HepG2 (cell line): ENCODE measurements around the gene SLC25A22. TPM values are rescaled to one million over a fixed set of nuclear protein-coding genes. Genes with fewer than 3 reads are reported as not detected.

Experiments
- CHCHD3 ChIP-seq: sonication (generic); formaldehyde crosslinking; IDR thresholded peaks from 2 replicates; pipeline ENCODE4 v1.8.0; 2022; ENCODE audit warnings: mild to moderate bottlenecking, missing genetic modification reagents, moderate library complexity
- HNF1A ChIP-seq, 2 experiments: sonication (generic) in 1 of 2; formaldehyde crosslinking in 1 of 2; IDR thresholded peaks; 2 replicates each; pipeline versions ENCODE4 v1.4.0 to v1.6.1; 2016 to 2020; ENCODE audit warnings: borderline replicate concordance in 1 of 2, low read depth in 1 of 2, mild to moderate bottlenecking in 1 of 2, missing genetic modification reagents in 1 of 2
- ISX ChIP-seq: sonication (generic); formaldehyde crosslinking; conservative IDR thresholded peaks from 2 replicates; pipeline ENCODE4 v1.5.0; 2020; ENCODE audit warnings: missing genetic modification reagents
- SP5 ChIP-seq: IDR thresholded peaks from 2 replicates; pipeline ENCODE4 v1.6.1; 2016; ENCODE audit warnings: low read depth, borderline replicate concordance
- YEATS2 ChIP-seq: sonication (generic); formaldehyde crosslinking; IDR thresholded peaks from 2 replicates; pipeline ENCODE4 v1.4.0; 2020; ENCODE audit warnings: missing genetic modification reagents, borderline replicate concordance
- ZHX1 ChIP-seq: sonication (generic); formaldehyde crosslinking; IDR thresholded peaks from 2 replicates; pipeline ENCODE4 v1.8.1; 2022; ENCODE audit warnings: low read depth, mild to moderate bottlenecking, missing genetic modification reagents
- ZNF790 ChIP-seq: sonication (generic); formaldehyde crosslinking; IDR thresholded peaks from 2 replicates; pipeline ENCODE4 v1.8.0; 2022; ENCODE audit warnings: missing genetic modification reagents, mild to moderate bottlenecking, borderline replicate concordance
- polyA plus RNA-seq, 8 experiments: library from polyadenylated mRNA; depleted of rRNA in 3 of 8; stranded (reverse) in 7 of 8; unstranded in 1 of 8; fragments of >200 nt; fragmentation: Illumina TruSeq in 4 of 8; extraction: Trizol in 4 of 8; gene quantifications; 2 replicates each; pipeline versions ENCODE4 v1.2.1 to v1.2.3, GENCODE V29; 2011 to 2016; ENCODE audit warnings: low read depth in 4 of 8, missing spikeins in 1 of 8, mixed read lengths in 1 of 8; ENCODE audit not compliant: insufficient read depth in 1 of 8
- total RNA-seq, 5 experiments: library from RNA; depleted of rRNA; stranded (reverse); fragments of >200 nt; fragmentation: Illumina TruSeq; extraction: Trizol; gene quantifications; 2 replicates each; pipeline ENCODE4 v1.2.3, GENCODE V29; 2016; ENCODE audit warnings: low read depth in 1 of 5
- TF ChIP-seq, protein P1 (sequence below): sonication (generic); formaldehyde crosslinking; IDR thresholded peaks from 2 replicates; pipeline ENCODE4 v1.4.0; 2020; ENCODE audit warnings: missing genetic modification reagents
- TF ChIP-seq, protein P2 (sequence below), 2 experiments: sonication (generic) in 1 of 2; formaldehyde crosslinking in 1 of 2; IDR thresholded peaks; 2 replicates each; pipeline versions ENCODE4 v1.6.1 to v1.9.0; 2014 to 2022; ENCODE audit warnings: antibody characterized with exemption in 1 of 2, borderline replicate concordance in 1 of 2, inconsistent platforms in 1 of 2, low read depth in 1 of 2, missing genetic modification reagents in 1 of 2
- TF ChIP-seq, protein P3 (sequence below): sonication (generic); formaldehyde crosslinking; IDR thresholded peaks from 2 replicates; pipeline ENCODE4 v1.4.0; 2020; ENCODE audit warnings: low read depth, mild to moderate bottlenecking, missing genetic modification reagents

The SLC25A22 gene
- total and polyA plus RNA-seq, 2 of the 13 experiments (the other 11 are each of a cell fraction or from before 2014, with no cell fraction given): 12.4 to 19.2 TPM

- no peak for TF ChIP-seq ZHX1 (CRISPR knock-in tag)
- TF ChIP-seq, protein P1, sequence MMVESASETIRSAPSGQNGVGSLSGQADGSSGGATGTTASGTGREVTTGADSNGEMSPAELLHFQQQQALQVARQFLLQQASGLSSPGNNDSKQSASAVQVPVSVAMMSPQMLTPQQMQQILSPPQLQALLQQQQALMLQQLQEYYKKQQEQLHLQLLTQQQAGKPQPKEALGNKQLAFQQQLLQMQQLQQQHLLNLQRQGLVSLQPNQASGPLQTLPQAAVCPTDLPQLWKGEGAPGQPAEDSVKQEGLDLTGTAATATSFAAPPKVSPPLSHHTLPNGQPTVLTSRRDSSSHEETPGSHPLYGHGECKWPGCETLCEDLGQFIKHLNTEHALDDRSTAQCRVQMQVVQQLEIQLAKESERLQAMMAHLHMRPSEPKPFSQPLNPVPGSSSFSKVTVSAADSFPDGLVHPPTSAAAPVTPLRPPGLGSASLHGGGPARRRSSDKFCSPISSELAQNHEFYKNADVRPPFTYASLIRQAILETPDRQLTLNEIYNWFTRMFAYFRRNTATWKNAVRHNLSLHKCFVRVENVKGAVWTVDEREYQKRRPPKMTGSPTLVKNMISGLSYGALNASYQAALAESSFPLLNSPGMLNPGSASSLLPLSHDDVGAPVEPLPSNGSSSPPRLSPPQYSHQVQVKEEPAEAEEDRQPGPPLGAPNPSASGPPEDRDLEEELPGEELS (CRISPR knock-in tag): no peak
- TF ChIP-seq, protein P2, sequence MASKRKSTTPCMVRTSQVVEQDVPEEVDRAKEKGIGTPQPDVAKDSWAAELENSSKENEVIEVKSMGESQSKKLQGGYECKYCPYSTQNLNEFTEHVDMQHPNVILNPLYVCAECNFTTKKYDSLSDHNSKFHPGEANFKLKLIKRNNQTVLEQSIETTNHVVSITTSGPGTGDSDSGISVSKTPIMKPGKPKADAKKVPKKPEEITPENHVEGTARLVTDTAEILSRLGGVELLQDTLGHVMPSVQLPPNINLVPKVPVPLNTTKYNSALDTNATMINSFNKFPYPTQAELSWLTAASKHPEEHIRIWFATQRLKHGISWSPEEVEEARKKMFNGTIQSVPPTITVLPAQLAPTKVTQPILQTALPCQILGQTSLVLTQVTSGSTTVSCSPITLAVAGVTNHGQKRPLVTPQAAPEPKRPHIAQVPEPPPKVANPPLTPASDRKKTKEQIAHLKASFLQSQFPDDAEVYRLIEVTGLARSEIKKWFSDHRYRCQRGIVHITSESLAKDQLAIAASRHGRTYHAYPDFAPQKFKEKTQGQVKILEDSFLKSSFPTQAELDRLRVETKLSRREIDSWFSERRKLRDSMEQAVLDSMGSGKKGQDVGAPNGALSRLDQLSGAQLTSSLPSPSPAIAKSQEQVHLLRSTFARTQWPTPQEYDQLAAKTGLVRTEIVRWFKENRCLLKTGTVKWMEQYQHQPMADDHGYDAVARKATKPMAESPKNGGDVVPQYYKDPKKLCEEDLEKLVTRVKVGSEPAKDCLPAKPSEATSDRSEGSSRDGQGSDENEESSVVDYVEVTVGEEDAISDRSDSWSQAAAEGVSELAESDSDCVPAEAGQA (IDR thresholded peaks at IDR 0.05; ENCODE audit: low read depth): no peak
- TF ChIP-seq, protein P2 (CRISPR knock-in tag; IDR thresholded peaks at IDR 0.05; ENCODE audit: borderline replicate concordance): peak; percentile 60; the same call in 1 of the 2 replicates
- no peak for TF ChIP-seq CHCHD3 (CRISPR knock-in tag)
- 0 out of 2 replicates have a peak, but pooled peaks have one; percentile 27 for TF ChIP-seq ZNF790 (CRISPR knock-in tag)
- TF ChIP-seq ISX (CRISPR knock-in tag): 0 out of 2 replicates have a peak, but pooled peaks have one; percentile 72
- TF ChIP-seq HNF1A (IDR thresholded peaks at IDR 0.05; ENCODE audit: low read depth): no peak
- 0 out of 2 replicates have a peak, but pooled peaks have one; percentile 2 for TF ChIP-seq HNF1A (CRISPR knock-in tag; IDR thresholded peaks at IDR 0.05; ENCODE audit: borderline replicate concordance)
- TF ChIP-seq, protein P3, sequence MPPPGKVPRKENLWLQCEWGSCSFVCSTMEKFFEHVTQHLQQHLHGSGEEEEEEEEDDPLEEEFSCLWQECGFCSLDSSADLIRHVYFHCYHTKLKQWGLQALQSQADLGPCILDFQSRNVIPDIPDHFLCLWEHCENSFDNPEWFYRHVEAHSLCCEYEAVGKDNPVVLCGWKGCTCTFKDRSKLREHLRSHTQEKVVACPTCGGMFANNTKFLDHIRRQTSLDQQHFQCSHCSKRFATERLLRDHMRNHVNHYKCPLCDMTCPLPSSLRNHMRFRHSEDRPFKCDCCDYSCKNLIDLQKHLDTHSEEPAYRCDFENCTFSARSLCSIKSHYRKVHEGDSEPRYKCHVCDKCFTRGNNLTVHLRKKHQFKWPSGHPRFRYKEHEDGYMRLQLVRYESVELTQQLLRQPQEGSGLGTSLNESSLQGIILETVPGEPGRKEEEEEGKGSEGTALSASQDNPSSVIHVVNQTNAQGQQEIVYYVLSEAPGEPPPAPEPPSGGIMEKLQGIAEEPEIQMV (CRISPR knock-in tag): peak; percentile 6; the same call in 1 of the 2 replicates
- no peak for TF ChIP-seq YEATS2 (CRISPR knock-in tag)
- TF ChIP-seq SP5 (CRISPR knock-in tag): no peak
Measured at GRCh38 chr11:841981-842369, 43.9 kb upstream of the SLC25A22 start (continued).
